HepG2 (cell line): ENCODE data around the gene PPCDC. TPM values are rescaled to one million over a fixed set of nuclear protein-coding genes. Genes with fewer than 3 reads are reported as not detected.

Experiments
- AGO1 ChIP-seq: fragments of 200-400 bp; formaldehyde crosslinking; IDR thresholded peaks from 2 replicates; pipeline ENCODE4 v1.6.1; 2017; ENCODE audit warnings: mild to moderate bottlenecking, low read depth, low read length, moderate library complexity; ENCODE audit not compliant: poor library complexity, severe bottlenecking
- BORCS8-MEF2B ChIP-seq: sonication (generic); formaldehyde crosslinking; IDR thresholded peaks from 2 replicates; pipeline ENCODE4 v1.8.0; 2022; ENCODE audit warnings: mild to moderate bottlenecking, missing genetic modification reagents
- CHD2 ChIP-seq: IDR thresholded peaks from 2 replicates; pipeline ENCODE4 v1.6.1; 2011; ENCODE audit warnings: low read depth, low read length, improper control_type of control experiment
- GLI4 ChIP-seq: sonication (generic); formaldehyde crosslinking; IDR thresholded peaks from 2 replicates; pipeline ENCODE4 v1.5.1; 2020; ENCODE audit warnings: missing genetic modification reagents, mild to moderate bottlenecking, moderate library complexity, borderline replicate concordance
- GTF3A ChIP-seq: sonication (generic); formaldehyde crosslinking; conservative IDR thresholded peaks from 2 replicates; pipeline ENCODE4 v1.4.0; 2020; ENCODE audit warnings: mild to moderate bottlenecking, missing genetic modification reagents
- HDAC6 ChIP-seq: fragments of 200-600 bp; sonication (generic); IDR thresholded peaks from 2 replicates; pipeline ENCODE4 v1.7.0; 2017; ENCODE audit warnings: mild to moderate bottlenecking, antibody characterized with exemption, low read length, low read depth
- HOXA5 ChIP-seq: sonication (generic); formaldehyde crosslinking; IDR thresholded peaks from 2 replicates; pipeline ENCODE4 v1.4.0; 2020; ENCODE audit warnings: missing genetic modification reagents
- KLF6 ChIP-seq: IDR thresholded peaks from 2 replicates; pipeline ENCODE4 v1.8.0; 2016; ENCODE audit warnings: missing biosample characterization, missing genetic modification reagents
- PTBP1 ChIP-seq: fragments of 200-400 bp; formaldehyde crosslinking; IDR thresholded peaks from 2 replicates; pipeline ENCODE4 v1.6.1; 2018; ENCODE audit warnings: low read length, low read depth; ENCODE audit not compliant: poor library complexity, severe bottlenecking
- RARA ChIP-seq: IDR thresholded peaks from 2 replicates; pipeline ENCODE4 v1.6.1; 2016; ENCODE audit warnings: missing genetic modification reagents, missing compliant biosample characterization
- RBM22 ChIP-seq: fragments of 200-400 bp; formaldehyde crosslinking; optimal IDR thresholded peaks from 2 replicates; pipeline ENCODE3; 2017; ENCODE audit warnings: mild to moderate bottlenecking, low read length, moderate library complexity
- SMARCE1 ChIP-seq: fragments of 450-650 bp; IDR thresholded peaks from 2 replicates; pipeline ENCODE4 v1.6.1; 2017; ENCODE audit warnings: borderline replicate concordance
- SNAI1 ChIP-seq: sonication (generic); formaldehyde crosslinking; IDR thresholded peaks from 2 replicates; pipeline ENCODE4 v1.5.0; 2020; ENCODE audit warnings: mild to moderate bottlenecking, missing genetic modification reagents, borderline replicate concordance
- TAF15 ChIP-seq: fragments of 200-400 bp; formaldehyde crosslinking; IDR thresholded peaks from one replicate; pipeline ENCODE4 v1.6.1; 2018; ENCODE audit warnings: mild to moderate bottlenecking, low read depth, low read length; ENCODE audit not compliant: poor library complexity, severe bottlenecking
- TCF7L2 ChIP-seq: IDR thresholded peaks from 2 replicates; pipeline ENCODE4 v1.6.1; 2011; ENCODE audit warnings: mild to moderate bottlenecking, low read depth, low read length, moderate library complexity
- THYN1 ChIP-seq: sonication (generic); formaldehyde crosslinking; IDR thresholded peaks from 2 replicates; pipeline ENCODE4 v1.8.1; 2023; ENCODE audit warnings: low read depth, mild to moderate bottlenecking, moderate library complexity, missing genetic modification reagents, borderline replicate concordance
- TRIM22 ChIP-seq: fragments of 450-650 bp; IDR thresholded peaks from 2 replicates; pipeline ENCODE4 v1.6.1; 2017
- U2AF1 ChIP-seq: fragments of 200-400 bp; formaldehyde crosslinking; optimal IDR thresholded peaks from 2 replicates; pipeline ENCODE3; 2017; ENCODE audit warnings: mild to moderate bottlenecking, low read depth, low read length
- ZFP37 ChIP-seq: sonication (generic); formaldehyde crosslinking; IDR thresholded peaks from 2 replicates; pipeline ENCODE4 v1.4.0; 2020; ENCODE audit warnings: missing genetic modification reagents, borderline replicate concordance
- ZNF143 ChIP-seq: sonication (generic); formaldehyde crosslinking; IDR thresholded peaks from 2 replicates; pipeline ENCODE4 v1.4.0; 2020; ENCODE audit warnings: missing genetic modification reagents
- ZNF18 ChIP-seq: sonication (generic); formaldehyde crosslinking; IDR thresholded peaks from 2 replicates; pipeline ENCODE4 v1.8.0; 2022; ENCODE audit warnings: mild to moderate bottlenecking, missing genetic modification reagents; ENCODE audit not compliant: insufficient replicate concordance
- ZNF33A ChIP-seq: sonication (generic); formaldehyde crosslinking; IDR thresholded peaks from 2 replicates; pipeline ENCODE4 v1.5.1; 2020; ENCODE audit warnings: missing genetic modification reagents, mild to moderate bottlenecking, moderate library complexity, borderline replicate concordance
- ZNF354B ChIP-seq: sonication (generic); formaldehyde crosslinking; IDR thresholded peaks from 2 replicates; pipeline ENCODE4 v1.8.0; 2022; ENCODE audit warnings: mild to moderate bottlenecking, missing genetic modification reagents
- ZNF44 ChIP-seq: sonication (generic); formaldehyde crosslinking; IDR thresholded peaks from 2 replicates; pipeline ENCODE4 v1.5.1; 2020; ENCODE audit warnings: mild to moderate bottlenecking, missing genetic modification reagents
- ZNF597 ChIP-seq: sonication (generic); formaldehyde crosslinking; IDR thresholded peaks from 2 replicates; pipeline ENCODE4 v1.5.0; 2020; ENCODE audit warnings: missing genetic modification reagents
- ZNF605 ChIP-seq: sonication (generic); formaldehyde crosslinking; IDR thresholded peaks from 2 replicates; pipeline ENCODE4 v1.8.0; 2022; ENCODE audit warnings: mild to moderate bottlenecking, missing genetic modification reagents
- ZNF652 ChIP-seq: IDR thresholded peaks from 2 replicates; pipeline ENCODE4 v1.6.1; 2016; ENCODE audit warnings: low read depth, borderline replicate concordance
- ZNF879 ChIP-seq: sonication (generic); formaldehyde crosslinking; IDR thresholded peaks from 2 replicates; pipeline ENCODE4 v1.8.1; 2023; ENCODE audit warnings: missing genetic modification reagents
- polyA plus RNA-seq, 8 experiments: library from polyadenylated mRNA; depleted of rRNA in 3 of 8; stranded (reverse) in 7 of 8; unstranded in 1 of 8; fragments of >200 nt; fragmentation: Illumina TruSeq in 4 of 8; extraction: Trizol in 4 of 8; gene quantifications; 2 replicates each; pipeline versions ENCODE4 v1.2.1 to v1.2.3, GENCODE V29; 2011 to 2016; ENCODE audit warnings: low read depth in 4 of 8, missing spikeins in 1 of 8, mixed read lengths in 1 of 8; ENCODE audit not compliant: insufficient read depth in 1 of 8
- total RNA-seq, 5 experiments: library from RNA; depleted of rRNA; stranded (reverse); fragments of >200 nt; fragmentation: Illumina TruSeq; extraction: Trizol; gene quantifications; 2 replicates each; pipeline ENCODE4 v1.2.3, GENCODE V29; 2016; ENCODE audit warnings: low read depth in 1 of 5

PPCDC gene
- total and polyA plus RNA-seq, 2 of the 13 experiments (the other 11 are each of a cell fraction or from before 2014, with no cell fraction given): 12.3 to 12.8 TPM

GRCh38 chr15:75023181-75023871 lies at the start of gene PPCDC (continued):
- TF ChIP-seq BORCS8-MEF2B: peak; percentile 72; the same call in 1 of the 2 replicates
- TF ChIP-seq ZNF354B (CRISPR knock-in tag): no peak
- TF ChIP-seq ZNF597 (CRISPR knock-in tag): no peak
- no peak for TF ChIP-seq GLI4 (CRISPR knock-in tag)
- no peak for TF ChIP-seq RBM22
- no peak for TF ChIP-seq ZFP37 (CRISPR knock-in tag)
- TF ChIP-seq ZNF18 (CRISPR knock-in tag): no peak
- no peak for TF ChIP-seq HDAC6
- TF ChIP-seq AGO1: peak; percentile 81
- peak; percentile 46; the same call in 1 of the 2 replicates for TF ChIP-seq ZNF879 (CRISPR knock-in tag)
- TF ChIP-seq ZNF44: no peak
- no peak for TF ChIP-seq HOXA5 (CRISPR knock-in tag)
- TF ChIP-seq ZNF652 (CRISPR knock-in tag): no peak
- TF ChIP-seq PTBP1: no peak
- peak; percentile 96 for TF ChIP-seq ZNF143 (CRISPR knock-in tag)
- peak; percentile 68; the same call in 1 of the 2 replicates for TF ChIP-seq KLF6 (CRISPR knock-in tag)
- TF ChIP-seq TCF7L2: no peak
- TF ChIP-seq SNAI1 (CRISPR knock-in tag): peak; percentile 62; the same call in 1 of the 2 replicates
- TF ChIP-seq U2AF1: no peak
- TF ChIP-seq ZNF605 (CRISPR knock-in tag): peak; percentile 38; the same call in 1 of the 2 replicates
- peak; percentile 98 for TF ChIP-seq CHD2
- no peak for TF ChIP-seq SMARCE1
- TF ChIP-seq THYN1 (CRISPR knock-in tag): 0 out of 2 replicates have a peak, but pooled peaks have one; percentile 34
- no peak for TF ChIP-seq TRIM22
- TF ChIP-seq RARA: no peak
- TF ChIP-seq GTF3A (CRISPR knock-in tag): no peak
- TF ChIP-seq TAF15: peak; percentile 47
- peak; percentile 53; the same call in 1 of the 2 replicates for TF ChIP-seq ZNF33A (CRISPR knock-in tag)
